Neuronal stem cell (in vitro differentiated cells): Measurements from ENCODE around the gene TNFRSF18.

ENCODE experiments used
- DNase-seq: peaks from one replicate; pipeline ENCODE4 v3.0.0-alpha.2; 2013; ENCODE audit warnings: low spot score
- H2AFZ ChIP-seq: one replicate; pipeline ENCODE4 v1.6.1; 2013; ENCODE audit warnings: mild to moderate bottlenecking, low read length, inconsistent platforms
- H2AK5ac ChIP-seq: 2 replicates; pipeline ENCODE4 v1.6.1; 2013; ENCODE audit warnings: low read depth, mild to moderate bottlenecking, inconsistent platforms, low read length, moderate library complexity, mixed read lengths
- H2BK120ac ChIP-seq: 2 replicates; pipeline ENCODE4 v1.6.1; 2013; ENCODE audit warnings: low read depth, mild to moderate bottlenecking, inconsistent platforms, low read length, moderate library complexity, mixed read lengths
- H2BK12ac ChIP-seq: one replicate; pipeline ENCODE4 v1.6.1; 2013; ENCODE audit warnings: low read length, inconsistent platforms
- H2BK15ac ChIP-seq: 2 replicates; pipeline ENCODE4 v1.6.1; 2013; ENCODE audit warnings: mild to moderate bottlenecking, low read length, inconsistent platforms, mixed read lengths
- H2BK5ac ChIP-seq: one replicate; pipeline ENCODE4 v1.6.1; 2013; ENCODE audit warnings: inconsistent platforms, mild to moderate bottlenecking, low read length, moderate library complexity
- H3K14ac ChIP-seq: one replicate; pipeline ENCODE4 v1.6.1; 2013; ENCODE audit warnings: low read length, inconsistent platforms
- H3K18ac ChIP-seq: 2 replicates; pipeline ENCODE4 v1.6.1; 2013; ENCODE audit warnings: low read length, inconsistent platforms
- H3K23ac ChIP-seq: 2 replicates; pipeline ENCODE4 v1.6.1; 2013; ENCODE audit warnings: low read depth, mild to moderate bottlenecking, mixed read lengths, low read length, inconsistent platforms; ENCODE audit not compliant: poor library complexity
- H3K27ac ChIP-seq: replicated peaks from 3 replicates; pipeline ENCODE4 v1.5.1; 2013; ENCODE audit warnings: low read length, inconsistent platforms
- H3K27me3 ChIP-seq, 3 experiments: 2 replicates each; pipeline ENCODE4 v1.6.1; 2013; ENCODE audit warnings: low read length in 3 of 3, mild to moderate bottlenecking in 2 of 3, inconsistent platforms in 1 of 3, low read depth in 1 of 3, mixed read lengths in 1 of 3, moderate library complexity in 1 of 3; ENCODE audit not compliant: control insufficient read depth in 3 of 3, insufficient read depth in 3 of 3
- H3K36me3 ChIP-seq, 2 donors: replicated peaks in 1 of 2; 2 replicates each; pipeline ENCODE4 v1.6.1; 2013; ENCODE audit warnings: low read length in 2 of 2; ENCODE audit not compliant: control insufficient read depth in 2 of 2, insufficient read depth in 2 of 2
- H3K4ac ChIP-seq: 2 replicates; pipeline ENCODE4 v1.6.1; 2013; ENCODE audit warnings: inconsistent platforms, mild to moderate bottlenecking, low read length, moderate library complexity
- H3K4me1 ChIP-seq, 2 donors: 1 replicate in 1 of 2; 2 replicates in 1 of 2; pipeline ENCODE4 v1.6.1; 2013; ENCODE audit warnings: low read length in 2 of 2, low read depth in 1 of 2; ENCODE audit not compliant: control insufficient read depth in 2 of 2, insufficient read depth in 1 of 2
- H3K4me2 ChIP-seq: one replicate; pipeline ENCODE4 v1.6.1; 2013; ENCODE audit warnings: mild to moderate bottlenecking, low read length, inconsistent platforms; ENCODE audit not compliant: insufficient read depth, poor library complexity, severe bottlenecking
- H3K4me3 ChIP-seq, 2 donors: 2 replicates each; pipeline ENCODE4 v1.5.1; 2013; ENCODE audit warnings: low read length in 2 of 2, mild to moderate bottlenecking in 2 of 2, inconsistent platforms in 1 of 2, moderate library complexity in 1 of 2
- H3K79me1 ChIP-seq: one replicate; pipeline ENCODE4 v1.6.1; 2013; ENCODE audit warnings: low read depth, mild to moderate bottlenecking, inconsistent platforms, low read length, moderate library complexity
- H3K9ac ChIP-seq: one replicate; pipeline ENCODE4 v1.6.1; 2013; ENCODE audit warnings: mild to moderate bottlenecking, low read depth, low read length, inconsistent platforms; ENCODE audit not compliant: poor library complexity
- H3K9me3 ChIP-seq, 2 donors: replicated peaks in 1 of 2; 2 replicates each; pipeline versions ENCODE3 to v1.6.1; 2013; ENCODE audit warnings: low read length in 2 of 2, mild to moderate bottlenecking in 2 of 2, inconsistent platforms in 1 of 2, low read depth in 1 of 2, mixed read lengths in 1 of 2, moderate library complexity in 1 of 2; ENCODE audit not compliant: control insufficient read depth in 2 of 2, insufficient read depth in 1 of 2
- H4K8ac ChIP-seq: one replicate; pipeline ENCODE4 v1.6.1; 2013; ENCODE audit warnings: low read depth, mild to moderate bottlenecking, inconsistent platforms, low read length, moderate library complexity
- H4K91ac ChIP-seq: one replicate; pipeline ENCODE4 v1.6.1; 2013; ENCODE audit warnings: low read length, low read depth, mild to moderate bottlenecking, inconsistent platforms; ENCODE audit not compliant: poor library complexity
- WGBS, 2 donors: extraction: QIAGEN DNeasy Blood & Tissue Kit; methylation state at CpG; one replicate each; pipeline ENCODE4 v1.1.7; 2013; ENCODE audit warnings: missing lambda C conversion rate in 2 of 2, mixed read lengths in 1 of 2; ENCODE audit not compliant: insufficient read length in 2 of 2, insufficient replicate concordance in 1 of 2; ENCODE audit errors: extremely low coverage in 2 of 2; 5-methylcytosine and 5-hydroxymethylcytosine counted together

Gene TNFRSF18

GRCh38 chr1:1232208-1232795 lies 25.9 kb upstream of the TNFRSF18 start, which contains the start of gene B3GALT6:
Gene B3GALT6, plus strand, starts transcription at chr1:1232237. Its CDS starts 42 bp downstream, at chr1:1232279.
- Histone ChIP-seq H3K14ac (peak within 1 kb of the TSS; percentile 63), H2BK15ac (peak within 1 kb of the TSS; percentile 89), H2AFZ (peak within 1 kb of the TSS; percentile 93), H3K4me3 (peak within 1 kb of the TSS; percentile 61 to 98), H3K4me1 (peaks cover 10 to 21% of the 10 kb centered on the region in 2 donors), H2BK120ac (peak within 1 kb of the TSS; percentile 57), H3K9ac (peak within 1 kb of the TSS; percentile 97), H3K4ac (peak within 1 kb of the TSS; percentile 99), H3K27me3 (no peaks in the 10 kb centered on the region), H2AK5ac (peak within 1 kb of the TSS; percentile 100), H3K27ac (peak within 1 kb of the TSS; percentile 39), H3K18ac (peak within 1 kb of the TSS; percentile 97), H2BK5ac (peak within 1 kb of the TSS; percentile 95), H4K8ac (peak within 1 kb of the TSS; percentile 96), H3K9me3 (peaks cover 0 to 12% of the 10 kb centered on the region in 2 donors), H3K36me3 (peaks cover 23 to 49% of the 10 kb centered on the region in 2 donors), H4K91ac (peak within 1 kb of the TSS; percentile 97), H3K4me2 (peak within 1 kb of the TSS; percentile 80), H3K79me1 (peaks cover 21% of the 10 kb centered on the region), H3K23ac (peak within 1 kb of the TSS; percentile 99), H2BK12ac (peak within 1 kb of the TSS; percentile 58)
- no CpG with 5 or more reads among the region's 100 CpGs for WGBS, 2 donors
- DNase-seq: no peak

- H4K8ac ChIP-seq: peak within 1 kb of the TSS; percentile 96
- H3K36me3 ChIP-seq: peaks cover 26 to 54% of the 10 kb centered on the region in 2 donors
- H3K4ac ChIP-seq: peak within 1 kb of the TSS; percentile 99
- WGBS, 2 donors: no CpG with 5 or more reads among the region's 99 CpGs
- peak within 1 kb of the TSS; percentile 95 for H2BK5ac ChIP-seq
- peak within 1 kb of the TSS; percentile 39 for H3K27ac ChIP-seq
- H3K9ac ChIP-seq: peak within 1 kb of the TSS; percentile 97
- peaks cover 23% of the 10 kb centered on the region for H3K79me1 ChIP-seq
- H2AFZ ChIP-seq: peak within 1 kb of the TSS; percentile 93
- H3K23ac ChIP-seq: peak within 1 kb of the TSS; percentile 99
- peak within 1 kb of the TSS; percentile 97 for H3K18ac ChIP-seq
- peak within 1 kb of the TSS; percentile 100 for H2AK5ac ChIP-seq
- peak within 1 kb of the TSS; percentile 97 for H4K91ac ChIP-seq
- H2BK12ac ChIP-seq: peak within 1 kb of the TSS; percentile 58
- no peaks in the 10 kb centered on the region for H3K27me3 ChIP-seq
- H3K4me1 ChIP-seq: peaks cover 10 to 15% of the 10 kb centered on the region in 2 donors
- H3K4me2 ChIP-seq: peak within 1 kb of the TSS; percentile 80
- peak within 1 kb of the TSS; percentile 89 for H2BK15ac ChIP-seq
- peak; percentile 95 for DNase-seq
- H3K14ac ChIP-seq: peak within 1 kb of the TSS; percentile 63
- peaks cover 0 to 12% of the 10 kb centered on the region in 2 donors for H3K9me3 ChIP-seq
- H3K4me3 ChIP-seq: peak within 1 kb of the TSS; percentile 61 to 98
- H2BK120ac ChIP-seq: peak within 1 kb of the TSS; percentile 57
Measured at GRCh38 chr1:1231400-1232207, 25.2 kb upstream of the TNFRSF18 start, which contains the start of gene SDF4. Gene SDF4, minus strand, starts transcription at chr1:1232001. Its CDS starts 3,229 bp downstream, at chr1:1228772.

GRCh38 chr1:1230656-1231399 lies 24.4 kb upstream of the TNFRSF18 start:
- Histone ChIP-seq H2BK120ac (no peak overlapping the region), H4K8ac (no peak overlapping the region), H3K4me3 (peak overlapping the region; percentile 61 to 98), H3K18ac (no peak overlapping the region), H3K4me1 (peaks cover 10 to 15% of the 10 kb centered on the region in 2 donors), H2BK15ac (no peak overlapping the region), H2AFZ (peak overlapping the region; percentile 93), H3K14ac (no peak overlapping the region), H4K91ac (no peak overlapping the region), H2BK5ac (peak overlapping the region; percentile 95), H2BK12ac (no peak overlapping the region), H2AK5ac (peak overlapping the region; percentile 0), H3K9me3 (peaks cover 0 to 13% of the 10 kb centered on the region in 2 donors), H3K36me3 (peaks cover 30 to 61% of the 10 kb centered on the region in 2 donors), H3K4me2 (peak overlapping the region; percentile 80), H3K27me3 (no peaks in the 10 kb centered on the region), H3K9ac (peak overlapping the region; percentile 89), H3K79me1 (peaks cover 26% of the 10 kb centered on the region), H3K4ac (no peak overlapping the region), H3K27ac (no peak overlapping the region), H3K23ac (peak overlapping the region; percentile 99)
- DNase-seq: no peak
- WGBS, 2 donors: no CpG with 5 or more reads among the region's 24 CpGs
